HG02840 (cell line): ENCODE measurements around the gene NCOA7.
"Not testable (repeated sequence)": the region's sequence is repeated elsewhere in the genome, so short reads cannot be mapped to it uniquely, and the experiment has no call there.

ENCODE experiments used
- ATAC-seq: cut with Tn5 transposase; IDR thresholded peaks from one replicate; pipeline ENCODE4 v1.9.1; 2021; ENCODE audit warnings: mild to moderate bottlenecking, moderate library complexity, moderate number of reproducible peaks; ENCODE audit not compliant: unreplicated experiment, low FRiP score

The NCOA7 gene

GRCh38 chr6:125956506-125957390 is 166.0 kb downstream of the NCOA7 start, which contains the start of gene HINT3:
Gene HINT3, plus strand, starts transcription at chr6:125956770. Its CDS starts 208 bp downstream, at chr6:125956978.
- peak; percentile 93 for ATAC-seq

DNA sequence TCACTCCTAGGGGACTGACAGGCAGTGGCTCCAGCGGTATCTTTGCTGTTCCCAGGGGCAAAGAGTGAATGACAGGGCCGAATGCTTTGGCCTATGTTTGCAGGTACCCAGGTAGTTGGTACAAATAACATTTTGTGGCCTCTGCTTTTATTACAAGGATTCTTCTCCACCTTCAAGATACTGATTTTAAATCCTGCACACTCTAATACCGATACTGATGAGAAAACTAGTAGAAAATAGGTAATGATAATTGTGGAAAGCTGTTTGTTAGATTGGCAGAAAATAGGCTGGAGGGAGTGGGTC is 166.6 kb downstream of the NCOA7 start:
- ATAC-seq: no peak

DNA sequence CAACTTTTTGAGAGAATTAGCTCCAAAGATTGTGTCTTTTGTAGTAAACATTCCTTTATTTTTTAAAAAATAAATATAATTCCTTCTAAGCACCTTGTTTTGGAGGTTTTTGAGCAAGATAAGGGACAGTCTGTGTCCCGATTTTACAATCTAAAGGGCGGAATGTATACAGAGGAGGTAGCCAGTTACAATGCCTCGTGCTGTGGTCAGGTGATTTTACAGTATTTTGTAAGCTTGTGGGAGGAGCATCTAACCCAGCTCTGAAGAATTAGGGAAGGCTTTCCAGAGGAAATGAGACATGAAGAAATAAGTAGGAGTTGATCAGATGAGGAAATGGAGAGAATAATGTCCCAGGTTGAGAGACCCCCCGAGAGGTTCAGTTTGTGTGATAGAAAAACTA is 167.1 kb downstream of the NCOA7 start:
- no peak for ATAC-seq

GRCh38 chr6:125959041-125959440 is 168.3 kb downstream of the NCOA7 start:
- no peak for ATAC-seq

DNA sequence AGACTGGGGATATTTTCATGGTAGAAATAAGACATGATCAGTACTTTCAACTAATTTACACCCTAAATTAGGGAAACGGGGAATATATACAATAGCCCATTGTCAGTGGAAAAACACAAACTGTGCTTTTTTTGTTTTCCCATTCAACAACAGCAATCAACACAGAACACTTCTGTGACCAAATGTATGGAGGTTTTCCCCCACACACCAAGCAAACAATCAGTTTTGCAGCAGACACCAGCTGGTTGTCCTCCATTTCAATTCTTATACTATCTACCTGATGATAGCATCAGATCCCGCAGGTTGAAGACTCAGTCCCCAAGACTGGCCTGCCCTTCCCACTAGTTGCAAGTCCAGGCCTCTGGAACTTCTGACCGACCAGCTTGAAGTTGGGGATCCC is 170.4 kb downstream of the NCOA7 start:
- no peak for ATAC-seq

GRCh38 chr6:125962900-125963497 is 172.2 kb downstream of the NCOA7 start:
- ATAC-seq: no peak

DNA sequence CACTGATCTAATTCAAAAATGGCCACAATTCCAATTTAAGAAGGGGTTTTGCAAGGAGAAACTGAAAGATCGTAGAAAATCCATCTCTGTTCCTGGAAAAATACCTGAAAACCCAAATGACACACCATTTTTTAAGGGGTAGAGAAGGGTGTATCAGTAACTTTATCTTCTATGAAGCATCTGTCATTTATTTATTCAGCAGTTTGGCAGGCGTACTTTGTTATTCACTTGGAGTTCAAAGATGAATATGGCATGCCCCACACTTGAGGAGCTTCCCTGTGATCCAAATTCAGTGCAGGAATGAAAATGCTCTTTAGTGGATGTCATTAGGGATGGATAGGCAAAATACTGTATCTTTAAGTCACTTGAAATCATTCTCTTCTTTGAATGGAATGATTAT is 173.1 kb downstream of the NCOA7 start:
- no peak for ATAC-seq

DNA sequence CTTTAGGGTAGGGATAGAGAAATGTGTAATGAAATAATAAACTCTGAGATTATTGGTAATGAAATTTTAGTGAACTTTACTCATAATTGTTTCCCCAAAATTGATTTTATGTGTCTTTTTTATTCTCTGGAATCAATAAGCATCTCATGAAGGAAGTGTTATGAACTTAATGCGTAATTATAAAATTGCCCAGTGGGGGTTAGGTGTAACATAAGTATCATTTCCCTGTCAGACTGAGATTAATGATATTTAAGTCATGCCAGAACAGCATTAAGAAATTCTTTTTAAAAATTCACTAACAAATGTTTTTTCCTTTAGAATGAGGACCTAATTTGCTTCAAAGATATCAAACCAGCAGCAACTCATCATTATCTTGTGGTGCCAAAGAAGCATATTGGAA is 175.8 kb downstream of the NCOA7 start:
- ATAC-seq: no peak

- ATAC-seq: no peak
Observed at GRCh38 chr6:125968493-125968892, 177.7 kb downstream of the NCOA7 start.

DNA sequence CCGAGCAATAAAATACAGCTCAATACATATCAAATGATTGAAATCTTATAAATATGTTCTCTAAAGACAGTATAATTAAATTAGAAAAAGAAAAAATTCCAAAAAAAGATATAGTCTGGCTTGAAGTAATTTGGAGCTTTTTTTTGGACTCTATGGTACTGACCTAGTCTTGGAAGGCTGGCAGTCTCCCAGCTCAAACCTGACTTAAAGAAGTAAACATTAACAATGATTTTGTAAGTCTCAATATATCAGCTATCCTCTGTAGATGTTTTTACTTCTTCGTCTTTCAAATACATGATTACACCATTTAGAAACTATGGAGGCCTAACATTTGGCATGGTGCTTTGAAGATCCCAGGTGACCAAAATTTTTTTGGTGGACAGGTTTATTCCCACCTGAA is 180.0 kb downstream of the NCOA7 start:
- ATAC-seq: no peak

DNA sequence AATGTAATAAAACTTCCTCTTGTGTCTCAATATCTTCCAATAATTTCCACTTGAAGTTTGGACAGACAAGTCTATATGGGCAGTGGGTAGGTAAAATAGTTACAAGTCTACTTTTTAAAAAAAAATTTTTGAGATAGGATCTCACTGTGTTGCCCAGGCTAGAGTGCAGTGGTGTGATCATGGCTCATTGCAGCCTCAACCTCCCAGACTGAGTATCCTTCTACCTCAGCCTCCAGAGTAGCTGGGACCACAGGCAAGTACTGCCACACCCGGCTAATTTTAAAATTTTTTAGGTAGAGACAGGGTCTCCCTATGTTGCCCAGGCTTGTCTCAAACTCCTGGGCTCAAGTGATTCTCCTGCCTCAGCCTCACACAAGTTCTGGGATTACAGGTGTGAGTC is 181.7 kb downstream of the NCOA7 start:
- ATAC-seq: not testable (repeated sequence)

- ATAC-seq: no peak
Observed at GRCh38 chr6:125974214-125974866, 183.6 kb downstream of the NCOA7 start.

- no peak for ATAC-seq
Observed at GRCh38 chr6:125979101-125979500, 188.3 kb downstream of the NCOA7 start.
